MM.1S (cell line): Measurements from ENCODE around the gene NDUFAB1.

ENCODE experiments used
- DNase-seq: peaks from one replicate; pipeline ENCODE4 v3.0.0-alpha.2; 2015
- H2AFZ ChIP-seq: fragments of 300-600 bp; sonication (generic); 2 replicates; pipeline ENCODE4 v1.6.0; 2016; ENCODE audit warnings: antibody characterized with exemption, low read length
- H3F3A ChIP-seq: fragments of 300-600 bp; sonication (generic); 2 replicates; pipeline ENCODE4 v1.6.1; 2016; ENCODE audit warnings: mild to moderate bottlenecking, antibody characterized with exemption, low read length, moderate library complexity, mixed read lengths; ENCODE audit not compliant: insufficient read depth
- H3K27ac ChIP-seq: fragments of 300-600 bp; sonication (generic); 2 replicates; pipeline ENCODE4 v1.5.1; 2016; ENCODE audit warnings: mild to moderate bottlenecking, low read length
- H3K27me3 ChIP-seq: fragments of 300-600 bp; sonication (generic); replicated peaks from 2 replicates; pipeline ENCODE4 v1.6.0; 2016; ENCODE audit warnings: low read length; ENCODE audit not compliant: insufficient read depth
- H3K36me3 ChIP-seq: fragments of 300-600 bp; sonication (generic); replicated peaks from 2 replicates; pipeline ENCODE4 v1.6.1; 2016; ENCODE audit warnings: mild to moderate bottlenecking, low read length, mixed read lengths; ENCODE audit not compliant: insufficient read depth
- H3K4me1 ChIP-seq: fragments of 300-600 bp; sonication (generic); 2 replicates; pipeline ENCODE4 v1.6.1; 2016; ENCODE audit warnings: low read length, mixed read lengths
- H3K4me2 ChIP-seq: fragments of 300-600 bp; sonication (generic); 2 replicates; pipeline ENCODE4 v1.6.0; 2016; ENCODE audit warnings: low read depth, low read length
- H3K4me3 ChIP-seq: fragments of 300-600 bp; sonication (generic); 2 replicates; pipeline ENCODE4 v1.5.1; 2016; ENCODE audit warnings: low read length, mixed read lengths
- H3K79me2 ChIP-seq: fragments of 300-600 bp; sonication (generic); 2 replicates; pipeline ENCODE4 v1.6.1; 2016; ENCODE audit warnings: mixed run types, low read length, mixed read lengths
- H3K9ac ChIP-seq: fragments of 300-600 bp; sonication (generic); 2 replicates; pipeline ENCODE4 v1.6.1; 2016; ENCODE audit warnings: low read length, mixed read lengths
- H3K9me2 ChIP-seq: fragments of 300-600 bp; sonication (generic); replicated peaks from 2 replicates; pipeline ENCODE4 v1.6.1; 2016; ENCODE audit warnings: mild to moderate bottlenecking, low read length, mixed read lengths; ENCODE audit not compliant: insufficient read depth
- H3K9me3 ChIP-seq: fragments of 300-600 bp; sonication (generic); replicated peaks from 2 replicates; pipeline ENCODE4 v1.6.1; 2016; ENCODE audit warnings: mild to moderate bottlenecking, low read length, mixed read lengths; ENCODE audit not compliant: insufficient read depth
- H4K20me1 ChIP-seq: fragments of 300-600 bp; sonication (generic); 2 replicates; pipeline ENCODE4 v1.6.1; 2016; ENCODE audit warnings: mild to moderate bottlenecking, low read length, moderate library complexity, mixed read lengths; ENCODE audit not compliant: insufficient read depth
- CTCF ChIP-seq: fragments of 300-600 bp; sonication (generic); IDR thresholded peaks from 2 replicates; pipeline ENCODE4 v1.5.1; 2016; ENCODE audit warnings: antibody characterized with exemption, low read length, mixed read lengths
- EZH2 ChIP-seq: fragments of 300-600 bp; sonication (generic); optimal IDR thresholded peaks from 2 replicates; pipeline ENCODE3; 2017; ENCODE audit warnings: low read depth, mild to moderate bottlenecking, antibody characterized with exemption, low read length, mixed read lengths
- EZH2phosphoT487 ChIP-seq: fragments of 300-600 bp; sonication (generic); IDR thresholded peaks from 2 replicates; pipeline ENCODE4 v1.6.1; 2018; ENCODE audit warnings: antibody characterized with exemption, low read length

NDUFAB1 gene

GRCh38 chr16:23564575-23565363, 31.3 kb downstream of the NDUFAB1 start:
- no peak overlapping the region for H2AFZ ChIP-seq
- H3K9me2 ChIP-seq: no peaks in the 10 kb centered on the region
- no peak for DNase-seq
- no peak overlapping the region for H3K4me3 ChIP-seq
- H3K27ac ChIP-seq: no peak overlapping the region
- H3K27me3 ChIP-seq: no peaks in the 10 kb centered on the region
- H4K20me1 ChIP-seq: no peaks in the 10 kb centered on the region
- peaks cover 8% of the 10 kb centered on the region for H3K36me3 ChIP-seq
- no peak overlapping the region for H3K9ac ChIP-seq
- TF ChIP-seq EZH2phosphoT487: no peak
- TF ChIP-seq CTCF: no peak
- no peaks in the 10 kb centered on the region for H3K9me3 ChIP-seq
- H3F3A ChIP-seq: no peaks in the 10 kb centered on the region
- H3K4me1 ChIP-seq: no peaks in the 10 kb centered on the region
- H3K4me2 ChIP-seq: no peak overlapping the region
- peaks cover 17% of the 10 kb centered on the region for H3K79me2 ChIP-seq

GRCh38 chr16:23563186-23563585, 32.9 kb downstream of the NDUFAB1 start:
- no peak for TF ChIP-seq CTCF
- no peak for TF ChIP-seq EZH2
- TF ChIP-seq EZH2phosphoT487: no peak
- Histone ChIP-seq H3K79me2 (peaks cover 33% of the 10 kb centered on the region), H3K9me3 (no peaks in the 10 kb centered on the region)

GRCh38 chr16:23562505-23562904, 33.6 kb downstream of the NDUFAB1 start:
- Histone ChIP-seq H3K4me2 (no peak overlapping the region), H4K20me1 (no peaks in the 10 kb centered on the region), H3F3A (no peaks in the 10 kb centered on the region), H3K27me3 (no peaks in the 10 kb centered on the region), H3K4me1 (0 out of 2 replicates have a peak, but pooled peaks cover 5% of the 10 kb centered on the region), H3K27ac (no peak overlapping the region), H3K4me3 (no peak overlapping the region), H3K9ac (no peak overlapping the region), H3K9me2 (no peaks in the 10 kb centered on the region), H2AFZ (no peak overlapping the region), H3K9me3 (no peaks in the 10 kb centered on the region), H3K36me3 (peaks cover 8% of the 10 kb centered on the region), H3K79me2 (peaks cover 39% of the 10 kb centered on the region)
- TF ChIP-seq CTCF (no peak), EZH2phosphoT487 (no peak)
- DNase-seq: no peak

More at GRCh38 chr16:23563186-23563585, 32.9 kb downstream of the NDUFAB1 start:
- Histone ChIP-seq H3K4me2 (no peak overlapping the region), H4K20me1 (no peaks in the 10 kb centered on the region), H2AFZ (no peak overlapping the region), H3K36me3 (peaks cover 8% of the 10 kb centered on the region), H3K4me1 (0 out of 2 replicates have a peak, but pooled peaks cover 5% of the 10 kb centered on the region), H3K27me3 (no peaks in the 10 kb centered on the region), H3K27ac (no peak overlapping the region), H3K9me2 (no peaks in the 10 kb centered on the region), H3F3A (no peaks in the 10 kb centered on the region), H3K9ac (no peak overlapping the region), H3K4me3 (no peak overlapping the region)
- no peak for DNase-seq
